MCF 10A (cell line): Measurements from ENCODE around the gene ZBTB7C. TPM values are rescaled to one million over a fixed set of nuclear protein-coding genes. Genes with fewer than 3 reads are reported as not detected.

ENCODE experiments used
- BruUV-seq: library from RNA; stranded (reverse); fragments of 400-500 nt; replicated peaks from 2 replicates; lab custom pipeline; 2021; lab: Mats Ljungman, UMichigan
- CTCF ChIA-PET: fragments of 300-600 bp; sonication (Branson Sonifier 250); formaldehyde crosslinking; extraction: SDS; loops from one replicate; lab custom pipeline; 2021; ENCODE audit warnings: antibody characterized with exemption, inconsistent platforms; lab: Yijun Ruan, JAX
- POLR2A ChIA-PET: fragments of 300-600, 350-650 bp; sonication (Branson Sonifier 250); formaldehyde crosslinking; extraction: SDS; loops from one replicate; lab custom pipeline; 2020; ENCODE audit warnings: antibody characterized with exemption, inconsistent platforms; lab: Yijun Ruan, JAX
- DNase-seq: peaks from one replicate; pipeline ENCODE4 v3.0.0-alpha.2; 2018; ENCODE audit not compliant: unreplicated experiment
- H3K27ac Mint-ChIP-seq: one replicate; pipeline ENCODE4 v1.8.0; 2022; ENCODE audit warnings: mild to moderate bottlenecking, low read depth, mixed read lengths; ENCODE audit not compliant: unreplicated experiment
- H3K27me3 Mint-ChIP-seq: one replicate; pipeline ENCODE4 v1.8.0; 2022; ENCODE audit warnings: mixed read lengths; ENCODE audit not compliant: insufficient read depth, unreplicated experiment
- H3K36me3 Mint-ChIP-seq: one replicate; pipeline ENCODE4 v1.8.0; 2022; ENCODE audit warnings: mild to moderate bottlenecking, moderate library complexity, mixed read lengths; ENCODE audit not compliant: insufficient read depth, unreplicated experiment
- H3K4me1 Mint-ChIP-seq: one replicate; pipeline ENCODE4 v1.8.0; 2022; ENCODE audit warnings: mixed read lengths; ENCODE audit not compliant: insufficient read depth, unreplicated experiment
- H3K4me3 Mint-ChIP-seq: one replicate; pipeline ENCODE4 v1.8.0; 2022; ENCODE audit warnings: mild to moderate bottlenecking, moderate library complexity, mixed read lengths; ENCODE audit not compliant: unreplicated experiment
- H3K9me3 Mint-ChIP-seq: one replicate; pipeline ENCODE4 v1.8.0; 2022; ENCODE audit warnings: mixed read lengths; ENCODE audit not compliant: unreplicated experiment
- intact Hi-C: fragments of 100-400 bp; cut with micrococcal nuclease; formaldehyde crosslinking; loops from 2 replicates; pipeline ENCODE4 v1.14.1; 2022
- total RNA-seq: library from RNA; stranded (reverse); gene quantifications from 2 replicates; pipeline ENCODE4 v1.2.3, GENCODE V29; 2022
- TF ChIP-seq, protein P1 (sequence below): fragments of 200-600 bp; IDR thresholded peaks from one replicate; pipeline ENCODE4 v1.8.0; 2022; ENCODE audit warnings: antibody characterized with exemption, mild to moderate bottlenecking; ENCODE audit not compliant: unreplicated experiment

Gene ZBTB7C
- total RNA-seq, 1 experiment from 2014 or later: 0.42 TPM

DNA sequence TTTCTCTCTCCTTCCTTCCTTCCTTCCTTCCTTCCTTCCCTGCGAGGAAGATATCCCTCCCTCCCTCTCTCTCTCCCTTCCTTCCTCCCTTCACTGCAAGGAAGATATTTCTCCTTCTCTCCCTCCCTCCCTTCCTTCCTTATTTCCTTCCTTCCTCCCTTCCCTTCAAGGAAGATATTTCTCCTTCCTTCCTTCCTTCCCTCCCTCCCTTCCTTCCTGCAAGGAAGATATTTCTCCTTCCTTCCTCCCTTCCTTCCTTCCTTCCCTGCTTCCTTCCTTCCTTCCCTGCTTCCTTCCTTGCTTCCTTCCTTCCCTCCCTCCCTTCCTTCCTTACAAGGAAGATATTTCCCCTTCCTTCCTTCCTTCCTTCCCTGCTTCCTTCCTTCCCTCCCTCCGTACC lies 229.5 kb downstream of the ZBTB7C start:
- no TSS peak for BruUV-seq
- DNase-seq: no peak
- ChIA-PET POLR2A (no interaction called here), CTCF (no interaction called here)
- Mint-ChIP-seq H3K4me3 (no peak overlapping the region), H3K9me3 (no peaks in the 10 kb centered on the region), H3K4me1 (no peaks in the 10 kb centered on the region), H3K27me3 (peaks cover 28% of the 10 kb centered on the region), H3K36me3 (no peaks in the 10 kb centered on the region), H3K27ac (peak overlapping the region; percentile 70)
- TF ChIP-seq, protein P1, sequence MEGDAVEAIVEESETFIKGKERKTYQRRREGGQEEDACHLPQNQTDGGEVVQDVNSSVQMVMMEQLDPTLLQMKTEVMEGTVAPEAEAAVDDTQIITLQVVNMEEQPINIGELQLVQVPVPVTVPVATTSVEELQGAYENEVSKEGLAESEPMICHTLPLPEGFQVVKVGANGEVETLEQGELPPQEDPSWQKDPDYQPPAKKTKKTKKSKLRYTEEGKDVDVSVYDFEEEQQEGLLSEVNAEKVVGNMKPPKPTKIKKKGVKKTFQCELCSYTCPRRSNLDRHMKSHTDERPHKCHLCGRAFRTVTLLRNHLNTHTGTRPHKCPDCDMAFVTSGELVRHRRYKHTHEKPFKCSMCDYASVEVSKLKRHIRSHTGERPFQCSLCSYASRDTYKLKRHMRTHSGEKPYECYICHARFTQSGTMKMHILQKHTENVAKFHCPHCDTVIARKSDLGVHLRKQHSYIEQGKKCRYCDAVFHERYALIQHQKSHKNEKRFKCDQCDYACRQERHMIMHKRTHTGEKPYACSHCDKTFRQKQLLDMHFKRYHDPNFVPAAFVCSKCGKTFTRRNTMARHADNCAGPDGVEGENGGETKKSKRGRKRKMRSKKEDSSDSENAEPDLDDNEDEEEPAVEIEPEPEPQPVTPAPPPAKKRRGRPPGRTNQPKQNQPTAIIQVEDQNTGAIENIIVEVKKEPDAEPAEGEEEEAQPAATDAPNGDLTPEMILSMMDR: no peak
- intact Hi-C loops: loop anchor here (5.0 kb wide), 1 partner anchor 147 kb away; no protein-coding TSS in a partner anchor

DNA sequence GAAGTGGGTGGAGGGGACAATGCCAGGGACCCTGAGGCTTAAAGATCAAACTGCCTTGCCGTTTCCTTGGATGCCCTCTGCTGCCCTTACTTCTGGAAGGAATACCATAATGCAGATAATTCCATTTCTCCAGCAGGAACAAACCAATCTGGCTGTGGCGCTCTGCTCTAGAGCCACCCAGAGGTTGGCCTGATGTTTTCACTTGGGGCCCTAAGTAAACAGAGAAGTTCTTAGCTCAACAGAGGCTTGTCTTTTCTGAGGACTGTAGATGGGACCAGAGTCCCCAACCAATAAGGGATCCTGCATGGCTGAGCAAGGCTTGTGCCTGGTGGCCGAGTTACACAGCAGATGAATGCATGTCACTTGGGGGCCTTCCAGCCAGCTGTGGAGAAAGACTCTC lies 230.2 kb downstream of the ZBTB7C start:
- no peaks in the 10 kb centered on the region for H3K4me1 Mint-ChIP-seq
- no peak overlapping the region for H3K4me3 Mint-ChIP-seq
- POLR2A ChIA-PET: no interaction called here
- BruUV-seq: no TSS peak
- DNase-seq: no peak
- CTCF ChIA-PET: interaction anchor here (0.6 kb wide), 1 partner anchor 159 kb away, joined by 3 read pairs; no protein-coding TSS in a partner anchor
- H3K9me3 Mint-ChIP-seq: no peaks in the 10 kb centered on the region
- peak overlapping the region; percentile 70 for H3K27ac Mint-ChIP-seq
- intact Hi-C loops: loop anchor here (5.0 kb wide), 1 partner anchor 147 kb away; no protein-coding TSS in a partner anchor
- no peaks in the 10 kb centered on the region for H3K36me3 Mint-ChIP-seq
- H3K27me3 Mint-ChIP-seq: peaks cover 24% of the 10 kb centered on the region
- TF ChIP-seq, protein P1: no peak

DNA sequence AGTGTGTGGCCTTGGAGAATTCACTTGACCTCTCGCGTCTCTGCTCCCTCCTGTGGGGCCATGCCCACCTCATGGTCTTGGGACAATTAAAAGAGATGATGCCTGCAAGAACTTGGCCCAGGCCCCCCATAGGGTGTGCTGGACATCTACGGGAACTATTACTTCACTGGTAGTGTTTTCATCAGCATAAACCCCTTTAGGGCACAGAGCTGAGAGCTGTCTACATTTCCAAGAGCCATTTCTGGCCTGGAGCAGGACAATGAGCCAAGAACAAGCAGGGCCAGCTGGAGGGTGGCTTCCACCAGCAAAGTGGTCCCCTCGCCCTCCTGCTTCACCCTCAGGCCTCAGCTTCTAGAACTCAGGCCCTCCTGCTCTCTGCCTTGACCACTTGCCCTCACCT lies 232.3 kb downstream of the ZBTB7C start:
- H3K27me3 Mint-ChIP-seq: peaks cover 16% of the 10 kb centered on the region
- BruUV-seq: no TSS peak
- POLR2A ChIA-PET: no interaction called here
- CTCF ChIA-PET: interaction anchor here (0.7 to 1.3 kb wide), 2 partner anchors 153 to 268 kb away, joined by 3 to 4 read pairs; no protein-coding TSS in a partner anchor
- H3K9me3 Mint-ChIP-seq: no peaks in the 10 kb centered on the region
- TF ChIP-seq, protein P1: no peak
- no peaks in the 10 kb centered on the region for H3K4me1 Mint-ChIP-seq
- H3K36me3 Mint-ChIP-seq: no peaks in the 10 kb centered on the region
- no peak for DNase-seq
- H3K27ac Mint-ChIP-seq: no peak overlapping the region
- intact Hi-C loops: loop anchor here (5.0 kb wide), 1 partner anchor 145 kb away; no protein-coding TSS in a partner anchor
- no peak overlapping the region for H3K4me3 Mint-ChIP-seq

DNA sequence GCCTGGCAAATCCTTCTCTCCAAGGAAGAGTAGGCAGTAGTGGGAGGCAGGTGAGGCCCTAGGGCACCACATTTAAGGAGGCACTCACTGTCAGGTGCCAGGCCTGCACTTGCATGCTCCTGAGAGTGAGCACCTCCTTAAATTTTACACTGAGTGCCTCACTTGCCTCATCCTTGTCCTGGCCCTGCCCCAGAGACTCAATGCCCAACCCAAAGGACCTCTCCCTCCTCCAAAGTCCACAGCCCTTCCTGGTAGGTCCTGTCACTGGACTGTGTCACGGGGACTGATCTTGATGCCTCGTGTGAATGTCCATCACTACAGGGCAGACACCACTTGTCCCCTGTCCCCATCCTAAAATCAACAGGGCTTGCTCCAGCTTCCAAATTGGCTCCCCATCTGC lies 235.6 kb downstream of the ZBTB7C start:
- POLR2A ChIA-PET: no interaction called here
- intact Hi-C loops: no loop called here
- no peaks in the 10 kb centered on the region for H3K36me3 Mint-ChIP-seq
- no peak for DNase-seq
- peaks cover 11% of the 10 kb centered on the region for H3K27me3 Mint-ChIP-seq
- BruUV-seq: no TSS peak
- H3K27ac Mint-ChIP-seq: no peak overlapping the region
- no peaks in the 10 kb centered on the region for H3K4me1 Mint-ChIP-seq
- no peaks in the 10 kb centered on the region for H3K9me3 Mint-ChIP-seq
- H3K4me3 Mint-ChIP-seq: no peak overlapping the region
- CTCF ChIA-PET: no interaction called here
- TF ChIP-seq, protein P1: no peak
